ENCODE measurements around the gene KIAA1671.

The KIAA1671 gene

DNA sequence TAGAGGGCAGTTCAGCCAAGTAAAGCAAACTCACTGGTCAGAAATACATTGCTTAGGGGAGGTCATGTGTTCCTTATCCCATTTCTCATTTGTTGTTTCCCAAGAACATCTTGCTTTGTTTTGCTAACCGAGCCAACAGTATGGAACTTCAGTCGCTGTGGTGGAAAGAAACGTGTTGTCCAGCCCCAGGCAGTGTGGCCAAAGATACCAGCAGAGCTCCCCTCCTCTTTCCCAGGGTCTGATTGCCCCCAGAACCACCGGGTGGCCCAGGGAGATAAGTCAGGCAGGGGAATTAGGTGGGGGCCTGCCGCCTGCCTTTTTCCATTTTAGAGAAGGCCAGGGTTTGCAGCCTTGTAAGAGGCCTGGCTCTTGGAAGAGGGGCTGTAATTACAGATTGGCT lies 148.4 kb downstream of the KIAA1671 start:
- Histone ChIP-seq H3K79me2 (ENCODE audit: insufficient read depth, low read length) (no peaks in the 10 kb centered on the region), H3K36me3 (ENCODE audit: insufficient read depth, low read length) (no peaks in the 10 kb centered on the region), H4K20me1 (ENCODE audit: insufficient read depth, low read length) (no peaks in the 10 kb centered on the region), H3K4me1 (ENCODE audit: insufficient read depth, low read length, severe bottlenecking) (no peaks in the 10 kb centered on the region), H3K9ac (ENCODE audit: low read length) (no peak overlapping the region), H3K9me3 (ENCODE audit: low read length) (no peaks in the 10 kb centered on the region), H3F3A (ENCODE audit: insufficient read depth, low read length) (no peaks in the 10 kb centered on the region), H3K4me2 (ENCODE audit: low read length) (no peak overlapping the region), H3K27me3 (ENCODE audit: insufficient read depth, low read length) (no peaks in the 10 kb centered on the region), H2AFZ (ENCODE audit: low read length) (no peak overlapping the region), H3K4me3 (ENCODE audit: low read depth, low read length, poor library complexity, severe bottlenecking) (no peak overlapping the region), H3K27ac (ENCODE audit: low read depth, low read length, poor library complexity, severe bottlenecking) (no peak overlapping the region), H3K9me2 (ENCODE audit: low read depth, low read length) (no peaks in the 10 kb centered on the region)
- no peak for TF ChIP-seq EZH2 (IDR thresholded peaks at IDR 0.05; ENCODE audit: borderline replicate concordance, low read length)

DNA sequence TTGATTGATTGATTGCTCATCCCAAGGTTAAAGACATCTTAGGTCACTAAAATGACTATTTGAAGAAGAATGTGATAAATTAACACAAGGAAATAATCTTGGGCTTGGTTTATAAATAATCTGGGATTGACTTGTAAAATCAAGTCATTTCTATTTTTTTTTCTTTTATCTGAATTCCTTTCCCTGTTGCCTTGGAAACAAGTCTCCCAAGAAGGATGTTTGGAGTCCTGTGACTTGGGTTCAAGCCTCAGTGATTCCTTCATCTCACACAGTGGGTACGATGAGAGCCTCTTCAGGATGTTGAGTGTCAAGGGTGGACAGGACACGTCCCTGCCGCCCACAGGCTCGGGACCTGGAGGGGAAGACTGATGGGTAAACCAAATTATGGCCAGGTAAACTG lies 149.0 kb downstream of the KIAA1671 start:
- no peak for TF ChIP-seq EZH2 (IDR thresholded peaks at IDR 0.05; ENCODE audit: borderline replicate concordance, low read length)
- TF ChIP-seq, protein P1, sequence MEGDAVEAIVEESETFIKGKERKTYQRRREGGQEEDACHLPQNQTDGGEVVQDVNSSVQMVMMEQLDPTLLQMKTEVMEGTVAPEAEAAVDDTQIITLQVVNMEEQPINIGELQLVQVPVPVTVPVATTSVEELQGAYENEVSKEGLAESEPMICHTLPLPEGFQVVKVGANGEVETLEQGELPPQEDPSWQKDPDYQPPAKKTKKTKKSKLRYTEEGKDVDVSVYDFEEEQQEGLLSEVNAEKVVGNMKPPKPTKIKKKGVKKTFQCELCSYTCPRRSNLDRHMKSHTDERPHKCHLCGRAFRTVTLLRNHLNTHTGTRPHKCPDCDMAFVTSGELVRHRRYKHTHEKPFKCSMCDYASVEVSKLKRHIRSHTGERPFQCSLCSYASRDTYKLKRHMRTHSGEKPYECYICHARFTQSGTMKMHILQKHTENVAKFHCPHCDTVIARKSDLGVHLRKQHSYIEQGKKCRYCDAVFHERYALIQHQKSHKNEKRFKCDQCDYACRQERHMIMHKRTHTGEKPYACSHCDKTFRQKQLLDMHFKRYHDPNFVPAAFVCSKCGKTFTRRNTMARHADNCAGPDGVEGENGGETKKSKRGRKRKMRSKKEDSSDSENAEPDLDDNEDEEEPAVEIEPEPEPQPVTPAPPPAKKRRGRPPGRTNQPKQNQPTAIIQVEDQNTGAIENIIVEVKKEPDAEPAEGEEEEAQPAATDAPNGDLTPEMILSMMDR (IDR thresholded peaks at IDR 0.05; ENCODE audit: low read length): no peak
- H2AFZ ChIP-seq (ENCODE audit: low read length): no peak overlapping the region
- no peaks in the 10 kb centered on the region for H3K9me2 ChIP-seq (ENCODE audit: low read depth, low read length)
- no peaks in the 10 kb centered on the region for H3K27me3 ChIP-seq (ENCODE audit: insufficient read depth, low read length)
- H3K79me2 ChIP-seq (ENCODE audit: insufficient read depth, low read length): no peaks in the 10 kb centered on the region
- H4K20me1 ChIP-seq (ENCODE audit: insufficient read depth, low read length): no peaks in the 10 kb centered on the region
- H3K4me2 ChIP-seq (ENCODE audit: low read length): no peak overlapping the region
- no peaks in the 10 kb centered on the region for H3K9me3 ChIP-seq (ENCODE audit: low read length)
- H3K36me3 ChIP-seq (ENCODE audit: insufficient read depth, low read length): no peaks in the 10 kb centered on the region
- H3K4me1 ChIP-seq (ENCODE audit: insufficient read depth, low read length, severe bottlenecking): no peaks in the 10 kb centered on the region
- H3F3A ChIP-seq (ENCODE audit: insufficient read depth, low read length): no peaks in the 10 kb centered on the region
- H3K27ac ChIP-seq (ENCODE audit: low read depth, low read length, poor library complexity, severe bottlenecking): no peak overlapping the region
- no peak overlapping the region for H3K4me3 ChIP-seq (ENCODE audit: low read depth, low read length, poor library complexity, severe bottlenecking)
- no peak overlapping the region for H3K9ac ChIP-seq (ENCODE audit: low read length)

DNA sequence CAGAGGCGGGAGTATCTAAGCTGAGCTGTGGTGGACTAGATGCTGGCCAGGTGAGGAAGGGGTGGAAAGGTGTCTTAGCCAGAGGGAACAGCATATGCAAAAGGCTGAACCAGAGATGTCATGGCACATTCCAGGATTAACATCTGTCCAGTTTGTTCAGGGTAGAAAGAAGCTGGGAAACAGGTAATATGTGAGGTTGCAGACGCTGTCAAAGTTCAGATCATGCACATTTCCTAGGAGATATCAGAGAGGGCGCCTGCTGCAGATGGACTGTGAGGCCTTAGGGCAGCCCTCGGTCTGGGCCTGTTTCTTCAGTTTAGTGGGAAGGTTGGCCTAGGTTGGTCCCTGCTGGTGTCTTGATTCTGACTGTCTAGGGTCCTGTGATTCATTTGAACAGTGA lies 149.5 kb downstream of the KIAA1671 start:
- Histone ChIP-seq H3K4me1 (ENCODE audit: insufficient read depth, low read length, severe bottlenecking) (no peaks in the 10 kb centered on the region), H2AFZ (ENCODE audit: low read length) (no peak overlapping the region), H3K9ac (ENCODE audit: low read length) (no peak overlapping the region), H3K79me2 (ENCODE audit: insufficient read depth, low read length) (no peaks in the 10 kb centered on the region), H3K27ac (ENCODE audit: low read depth, low read length, poor library complexity, severe bottlenecking) (no peak overlapping the region), H3K4me3 (ENCODE audit: low read depth, low read length, poor library complexity, severe bottlenecking) (no peak overlapping the region), H3F3A (ENCODE audit: insufficient read depth, low read length) (no peaks in the 10 kb centered on the region), H3K9me3 (ENCODE audit: low read length) (no peaks in the 10 kb centered on the region), H3K4me2 (ENCODE audit: low read length) (no peak overlapping the region), H3K36me3 (ENCODE audit: insufficient read depth, low read length) (no peaks in the 10 kb centered on the region), H3K27me3 (ENCODE audit: insufficient read depth, low read length) (no peaks in the 10 kb centered on the region), H3K9me2 (ENCODE audit: low read depth, low read length) (no peaks in the 10 kb centered on the region), H4K20me1 (ENCODE audit: insufficient read depth, low read length) (no peaks in the 10 kb centered on the region)
- TF ChIP-seq, protein P1 (IDR thresholded peaks at IDR 0.05; ENCODE audit: low read length): no peak
- TF ChIP-seq EZH2 (IDR thresholded peaks at IDR 0.05; ENCODE audit: borderline replicate concordance, low read length): no peak

DNA sequence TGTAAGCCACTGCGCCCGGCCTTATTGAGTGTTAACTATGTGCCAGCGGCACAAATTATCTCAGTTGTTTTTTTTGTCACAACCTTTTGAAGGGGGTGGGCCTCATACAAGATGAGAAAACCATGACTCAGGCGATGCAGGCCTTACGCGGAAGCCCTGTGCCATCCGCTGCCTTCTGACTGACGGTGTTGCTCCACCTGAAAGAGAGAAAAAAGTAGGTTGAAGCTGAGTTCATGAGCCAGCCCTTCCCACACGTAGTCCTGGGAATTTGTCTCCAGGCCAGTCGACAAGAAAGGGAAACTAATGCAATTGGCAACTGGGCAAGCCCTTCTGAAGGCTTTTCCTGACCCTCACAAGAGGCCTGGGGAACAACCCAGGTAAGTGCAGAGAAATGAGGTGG lies 150.2 kb downstream of the KIAA1671 start:
- TF ChIP-seq, protein P1 (IDR thresholded peaks at IDR 0.05; ENCODE audit: low read length): no peak
- TF ChIP-seq EZH2 (IDR thresholded peaks at IDR 0.05; ENCODE audit: borderline replicate concordance, low read length): no peak
- no peak overlapping the region for H2AFZ ChIP-seq (ENCODE audit: low read length)
- no peak overlapping the region for H3K4me2 ChIP-seq (ENCODE audit: low read length)
- no peaks in the 10 kb centered on the region for H3K4me1 ChIP-seq (ENCODE audit: insufficient read depth, low read length, severe bottlenecking)
- H3K9me2 ChIP-seq (ENCODE audit: low read depth, low read length): no peaks in the 10 kb centered on the region
- H3K27me3 ChIP-seq (ENCODE audit: insufficient read depth, low read length): no peaks in the 10 kb centered on the region
- H4K20me1 ChIP-seq (ENCODE audit: insufficient read depth, low read length): no peaks in the 10 kb centered on the region
- H3K9me3 ChIP-seq (ENCODE audit: low read length): no peaks in the 10 kb centered on the region
- H3K4me3 ChIP-seq (ENCODE audit: low read depth, low read length, poor library complexity, severe bottlenecking): no peak overlapping the region
- H3F3A ChIP-seq (ENCODE audit: insufficient read depth, low read length): no peaks in the 10 kb centered on the region
- no peak overlapping the region for H3K9ac ChIP-seq (ENCODE audit: low read length)
- H3K79me2 ChIP-seq (ENCODE audit: insufficient read depth, low read length): no peaks in the 10 kb centered on the region
- no peak overlapping the region for H3K27ac ChIP-seq (ENCODE audit: low read depth, low read length, poor library complexity, severe bottlenecking)
- H3K36me3 ChIP-seq (ENCODE audit: insufficient read depth, low read length): no peaks in the 10 kb centered on the region
